HG03135 (cell line): ENCODE results near the gene KIF1A.
"Not testable (repeated sequence)": the region's sequence is repeated elsewhere in the genome, so short reads cannot be mapped to it uniquely, and the experiment has no call there.

Experiments used
- ATAC-seq: cut with Tn5 transposase; IDR thresholded peaks from one replicate; pipeline ENCODE4 v1.9.1; 2021; ENCODE audit warnings: mild to moderate bottlenecking, moderate library complexity; ENCODE audit not compliant: unreplicated experiment

The KIF1A gene

GRCh38 chr2:240789501-240790369, 30.3 kb downstream of the KIF1A start:
- ATAC-seq = no peak

DNA sequence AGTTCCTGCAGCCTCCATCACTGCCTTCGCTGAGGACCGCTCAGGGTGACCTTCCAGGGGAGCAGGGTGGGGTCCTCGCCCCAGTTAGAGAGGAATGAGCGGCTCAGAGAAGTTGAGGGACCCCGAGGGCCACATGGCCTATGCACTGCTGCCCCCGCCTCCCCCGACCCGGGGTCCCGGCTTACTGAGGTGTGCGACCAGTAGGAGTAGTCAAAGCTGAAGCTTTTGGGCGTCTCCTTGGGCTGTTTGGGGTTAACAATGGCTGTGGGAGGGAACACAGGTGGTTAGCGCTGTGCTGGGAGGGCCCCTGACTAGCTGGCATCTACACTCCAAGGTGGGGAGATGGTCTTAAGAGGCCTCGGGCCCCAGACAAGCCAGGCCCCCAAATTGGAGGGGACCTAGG, 31.0 kb downstream of the KIF1A start:
- no peak for ATAC-seq

DNA sequence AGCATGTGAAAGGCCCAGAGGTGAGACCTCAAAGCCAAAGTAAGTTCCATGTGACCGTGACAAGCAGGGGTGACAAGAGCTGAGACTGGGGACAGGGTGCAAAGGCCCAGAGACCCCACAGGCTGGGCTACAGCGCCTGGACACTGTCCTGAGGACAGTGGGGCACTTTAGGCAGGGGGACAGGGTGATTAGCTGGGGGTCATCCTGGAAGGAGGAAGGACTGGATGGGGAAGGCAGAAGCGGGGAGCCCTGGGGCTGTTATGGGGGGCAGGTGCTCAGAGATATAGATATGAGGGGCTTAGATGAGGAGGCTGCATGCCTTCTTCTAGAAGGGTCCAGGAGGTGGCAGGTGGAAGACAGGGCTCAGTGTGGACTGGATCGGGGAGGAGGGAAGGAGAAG, 31.5 kb downstream of the KIF1A start:
- no peak for ATAC-seq

GRCh38 chr2:240787521-240788472, 32.2 kb downstream of the KIF1A start:
- ATAC-seq = no peak

GRCh38 chr2:240786871-240787311, 33.1 kb downstream of the KIF1A start:
- ATAC-seq = no peak

DNA sequence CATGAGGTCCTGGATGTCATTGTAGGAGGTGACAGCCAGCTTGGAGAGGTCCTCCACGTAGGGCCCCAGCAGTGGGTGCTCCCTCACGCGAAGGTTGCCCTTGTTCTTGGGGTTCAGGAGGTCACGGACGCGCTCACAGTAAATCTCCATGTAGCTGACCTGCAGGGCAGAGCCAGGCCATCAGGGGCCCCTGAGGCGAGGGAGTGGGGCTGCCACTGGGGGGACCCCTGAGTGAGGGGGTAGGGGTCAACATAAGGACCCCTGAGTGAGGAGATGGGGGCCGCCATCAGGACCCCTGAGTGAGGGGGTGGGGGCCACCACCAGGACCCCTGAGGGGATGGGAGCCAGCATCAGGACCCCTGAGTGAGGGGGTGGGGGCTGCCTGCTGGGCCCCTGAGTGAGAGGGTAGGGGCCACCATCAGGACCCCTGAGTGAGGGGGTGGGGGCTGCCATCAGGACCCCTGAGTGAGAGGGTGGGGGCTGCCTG, 33.6 kb downstream of the KIF1A start:
- ATAC-seq = no peak

DNA sequence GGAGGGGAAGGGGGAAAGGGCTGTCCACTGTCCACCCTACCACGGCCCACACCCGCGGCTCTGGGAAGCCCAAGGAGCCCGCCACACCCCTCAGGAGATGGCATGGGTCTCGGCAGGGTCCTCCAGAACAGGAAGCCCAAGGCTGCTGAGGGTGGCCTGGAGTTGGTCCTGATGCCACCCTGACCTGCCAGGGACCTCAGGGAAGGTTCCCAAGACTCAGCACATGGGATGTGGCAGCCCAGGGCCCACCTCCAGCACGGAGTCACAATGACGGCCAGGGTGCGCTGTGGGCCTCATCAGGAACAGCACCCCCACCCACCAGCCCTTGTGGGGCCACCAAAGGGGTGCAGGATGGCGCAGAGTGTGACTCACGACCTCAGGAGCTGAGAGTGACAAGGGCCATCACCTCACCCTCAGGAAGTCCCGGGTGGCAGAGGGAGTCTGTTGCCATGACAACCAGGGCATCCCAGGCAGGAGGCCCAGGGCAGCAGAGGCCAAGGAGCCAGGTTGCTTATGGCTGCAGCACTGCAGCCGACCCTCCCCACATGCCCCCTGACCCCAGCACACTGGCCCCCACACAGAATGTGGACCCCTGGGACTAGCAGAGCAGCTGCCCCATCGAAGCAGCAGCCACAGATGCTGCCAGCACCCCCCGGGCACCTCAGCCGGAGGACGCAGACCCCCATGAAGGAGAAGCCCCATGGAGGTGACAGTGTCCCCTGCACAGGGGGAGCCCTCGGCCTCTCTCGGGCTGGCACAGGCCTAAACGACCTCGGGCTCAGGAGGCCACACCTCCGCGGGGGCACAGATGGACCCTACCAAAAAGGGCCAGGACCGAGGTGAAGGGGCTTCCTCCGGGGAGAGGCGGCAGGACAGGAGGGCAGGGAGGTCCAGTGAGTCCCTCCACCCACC, 34.3 kb downstream of the KIF1A start:
- no peak for ATAC-seq

- ATAC-seq = no peak
These were observed 35.2 kb downstream of the KIF1A start for GRCh38 chr2:240784629-240785423.

DNA sequence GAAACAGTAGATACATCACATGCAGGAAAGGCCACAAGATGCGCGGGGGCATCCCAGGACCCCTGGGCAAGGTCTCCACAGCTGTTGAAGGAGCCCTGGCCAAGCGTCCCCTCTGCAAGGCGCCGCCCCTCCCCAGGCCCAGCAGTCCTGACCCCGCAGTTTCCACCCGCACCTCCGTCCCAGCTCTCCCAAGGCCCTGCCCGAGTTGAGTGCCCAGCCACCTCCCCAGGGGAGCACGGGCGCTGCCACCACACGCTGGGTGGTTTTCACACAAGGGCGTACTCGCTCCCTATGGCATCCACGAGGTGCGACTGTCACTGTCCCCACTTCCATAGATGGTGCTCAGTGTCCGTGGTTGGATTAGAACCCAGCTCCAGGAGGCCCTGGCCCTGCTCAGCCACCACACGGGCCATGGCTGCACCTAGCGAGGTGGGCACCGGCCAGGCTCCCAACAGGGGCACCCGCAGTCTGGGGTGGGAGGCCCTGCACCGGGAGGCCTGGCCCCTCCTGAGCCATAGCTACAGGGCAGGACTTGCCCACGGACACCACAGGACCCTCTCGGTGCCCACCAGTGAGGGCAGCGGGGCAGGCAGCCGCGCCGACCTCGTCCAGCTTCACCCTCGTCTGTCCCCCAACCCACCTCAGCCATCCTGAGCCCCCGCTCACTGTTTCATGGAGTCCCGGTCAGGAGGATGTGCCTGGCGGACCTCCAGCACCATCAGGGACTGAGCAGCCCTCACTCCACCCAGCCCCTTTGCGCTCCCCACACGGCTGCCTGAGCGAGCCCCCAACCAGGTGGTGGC, 36.0 kb downstream of the KIF1A start:
- no peak for ATAC-seq

GRCh38 chr2:240782886-240783818, 36.9 kb downstream of the KIF1A start:
- ATAC-seq = no peak

DNA sequence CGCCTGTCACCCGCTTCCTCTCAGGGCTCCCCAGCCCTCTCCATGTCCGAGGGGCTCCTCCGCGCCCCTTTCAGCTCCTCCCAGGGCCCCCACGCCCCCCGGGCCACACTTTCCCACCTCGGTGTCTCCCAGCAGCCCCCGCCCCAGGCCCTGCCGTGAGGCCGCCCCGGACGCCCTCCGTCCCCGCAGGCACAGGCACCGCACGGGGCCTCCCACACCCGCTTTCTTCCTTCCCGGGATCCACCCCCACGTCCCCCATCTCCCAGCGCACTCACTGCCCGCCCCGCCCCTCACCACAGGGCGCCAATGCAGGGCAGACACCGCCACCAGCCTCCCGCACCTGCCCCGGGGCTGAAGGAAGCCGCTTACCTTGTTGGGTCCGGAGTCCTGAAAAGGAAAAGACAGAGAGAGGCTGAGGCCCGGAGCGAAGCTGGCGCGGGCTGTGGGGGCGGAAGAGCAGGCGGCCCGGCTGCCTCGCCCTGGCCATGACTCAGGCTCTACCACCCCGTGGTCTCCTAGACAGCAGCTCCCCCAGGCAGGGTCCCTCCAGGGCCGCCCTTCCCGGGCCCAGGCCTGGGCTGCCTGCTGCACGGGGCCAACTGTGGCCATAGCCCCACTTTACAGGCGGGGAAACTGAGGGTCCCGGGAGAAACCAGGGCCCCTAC, 37.7 kb downstream of the KIF1A start:
- no peak for ATAC-seq

- ATAC-seq = no peak
These were observed 38.4 kb downstream of the KIF1A start for GRCh38 chr2:240781471-240782220.

- ATAC-seq = no peak
These were observed 39.9 kb downstream of the KIF1A start for GRCh38 chr2:240780023-240780700.

- not testable (repeated sequence) for ATAC-seq
These were observed 40.7 kb downstream of the KIF1A start for GRCh38 chr2:240779250-240779832.

DNA sequence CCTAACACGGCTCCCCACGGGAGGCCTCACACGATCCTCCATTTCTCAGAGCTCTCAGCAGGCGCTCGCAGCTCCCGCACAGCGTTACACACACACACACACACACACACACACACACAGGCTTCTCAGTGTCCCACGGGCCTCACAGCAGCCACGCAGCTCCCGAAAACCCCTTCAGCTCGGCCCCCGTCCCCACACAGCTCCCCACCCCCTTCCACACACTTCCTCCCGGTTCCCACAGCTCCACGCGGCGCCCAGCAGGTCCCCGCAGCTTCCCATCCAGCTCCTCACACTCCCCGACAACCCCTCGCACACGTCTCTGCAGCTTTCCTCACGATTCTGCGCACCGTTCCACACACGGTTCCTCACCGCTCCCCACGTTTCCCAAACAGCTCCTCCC, 41.6 kb downstream of the KIF1A start:
- no peak for ATAC-seq
